BE2C (cell line): Measurements from ENCODE around the gene APBB2.

ENCODE experiments used
- DNase-seq: peaks from one replicate; pipeline ENCODE4 v3.0.0-alpha.2; 2020
- H3K27me3 ChIP-seq: fragments of 250-450 bp; sonication (Bioruptor Pico); 2 replicates; pipeline ENCODE4 v1.5.1; 2020; ENCODE audit warnings: mild to moderate bottlenecking
- H3K36me3 ChIP-seq: fragments of 250-450 bp; sonication (Bioruptor Pico); 2 replicates; pipeline ENCODE4 v1.5.1; 2020; ENCODE audit warnings: mild to moderate bottlenecking
- H3K4me1 ChIP-seq: fragments of 250-450 bp; sonication (Bioruptor Pico); 2 replicates; pipeline ENCODE4 v1.5.1; 2020
- H3K4me3 ChIP-seq: 2 replicates; pipeline ENCODE4 v1.5.1; 2011; ENCODE audit warnings: low read depth, low read length
- H3K9me3 ChIP-seq: fragments of 250-450 bp; sonication (Bioruptor Pico); 2 replicates; pipeline ENCODE4 v1.5.1; 2020
- CTCF ChIP-seq: IDR thresholded peaks from 2 replicates; pipeline ENCODE4 v1.5.1; 2012; ENCODE audit warnings: mild to moderate bottlenecking, low read depth, low read length

Gene APBB2

GRCh38 chr4:41179498-41180195, 34.7 kb downstream of the APBB2 start:
- Histone ChIP-seq H3K27me3 (no peaks in the 10 kb centered on the region), H3K4me1 (peaks cover 4% of the 10 kb centered on the region; the same call in 1 of the 2 replicates), H3K4me3 (no peak overlapping the region), H3K9me3 (no peaks in the 10 kb centered on the region), H3K36me3 (no peaks in the 10 kb centered on the region)
- no peak for TF ChIP-seq CTCF
- DNase-seq = no peak

- DNase-seq = no peak
- H3K4me3 ChIP-seq = no peak overlapping the region
Observed at GRCh38 chr4:41178372-41179370, 35.7 kb downstream of the APBB2 start.

GRCh38 chr4:41177016-41177415, 37.3 kb downstream of the APBB2 start:
- DNase-seq = no peak
- no peak for TF ChIP-seq CTCF
- H3K36me3 ChIP-seq = no peaks in the 10 kb centered on the region
- H3K9me3 ChIP-seq = no peaks in the 10 kb centered on the region
- H3K4me3 ChIP-seq = no peak overlapping the region
- no peaks in the 10 kb centered on the region for H3K27me3 ChIP-seq
- peaks cover 4% of the 10 kb centered on the region; the same call in 1 of the 2 replicates for H3K4me1 ChIP-seq

More at GRCh38 chr4:41178372-41179370, 35.7 kb downstream of the APBB2 start:
- TF ChIP-seq CTCF = no peak
- Histone ChIP-seq H3K9me3 (no peaks in the 10 kb centered on the region), H3K27me3 (no peaks in the 10 kb centered on the region), H3K4me1 (peaks cover 4% of the 10 kb centered on the region; the same call in 1 of the 2 replicates), H3K36me3 (no peaks in the 10 kb centered on the region)

GRCh38 chr4:41176340-41176739, 38.0 kb downstream of the APBB2 start:
- Histone ChIP-seq H3K4me1 (peaks cover 4% of the 10 kb centered on the region; the same call in 1 of the 2 replicates), H3K9me3 (no peaks in the 10 kb centered on the region), H3K36me3 (no peaks in the 10 kb centered on the region), H3K4me3 (no peak overlapping the region), H3K27me3 (no peaks in the 10 kb centered on the region)
- no peak for DNase-seq
- TF ChIP-seq CTCF = no peak

GRCh38 chr4:41175794-41176193, 38.5 kb downstream of the APBB2 start:
- no peaks in the 10 kb centered on the region for H3K27me3 ChIP-seq
- no peak for TF ChIP-seq CTCF
- no peak overlapping the region for H3K4me3 ChIP-seq
- H3K4me1 ChIP-seq = peaks cover 4% of the 10 kb centered on the region; the same call in 1 of the 2 replicates
- H3K9me3 ChIP-seq = no peaks in the 10 kb centered on the region
- no peak for DNase-seq
- no peaks in the 10 kb centered on the region for H3K36me3 ChIP-seq
